ENCODE measurements around the gene PLD6.

DNA sequence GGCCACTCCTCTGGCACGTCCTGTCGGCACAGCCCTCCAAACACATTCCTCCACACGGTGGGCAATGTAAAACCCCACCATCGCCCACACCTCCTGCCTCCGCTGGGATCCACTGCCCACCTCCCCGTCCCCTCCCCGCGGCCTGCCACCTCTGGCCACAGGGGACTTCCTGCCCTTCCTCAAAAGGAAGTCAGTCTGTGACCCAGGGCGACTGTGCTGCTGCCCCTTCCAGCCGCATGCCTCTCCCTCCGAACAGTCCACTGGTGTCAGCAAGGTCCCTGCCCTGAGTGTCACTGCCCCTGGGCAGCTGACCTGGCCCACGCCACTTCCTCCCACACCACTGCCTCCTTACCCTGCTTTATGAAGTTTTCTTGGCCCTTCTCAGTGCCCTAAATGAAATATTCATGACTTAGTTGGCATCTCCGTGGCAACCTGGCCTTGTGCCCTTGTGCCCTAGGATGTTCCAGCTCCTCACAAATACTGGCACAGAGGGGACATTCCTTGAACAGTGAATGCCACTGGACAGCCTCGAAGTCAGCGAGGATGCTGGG lies 2.0 kb downstream of the PLD6 start:
- TF ChIP-seq, protein P1, sequence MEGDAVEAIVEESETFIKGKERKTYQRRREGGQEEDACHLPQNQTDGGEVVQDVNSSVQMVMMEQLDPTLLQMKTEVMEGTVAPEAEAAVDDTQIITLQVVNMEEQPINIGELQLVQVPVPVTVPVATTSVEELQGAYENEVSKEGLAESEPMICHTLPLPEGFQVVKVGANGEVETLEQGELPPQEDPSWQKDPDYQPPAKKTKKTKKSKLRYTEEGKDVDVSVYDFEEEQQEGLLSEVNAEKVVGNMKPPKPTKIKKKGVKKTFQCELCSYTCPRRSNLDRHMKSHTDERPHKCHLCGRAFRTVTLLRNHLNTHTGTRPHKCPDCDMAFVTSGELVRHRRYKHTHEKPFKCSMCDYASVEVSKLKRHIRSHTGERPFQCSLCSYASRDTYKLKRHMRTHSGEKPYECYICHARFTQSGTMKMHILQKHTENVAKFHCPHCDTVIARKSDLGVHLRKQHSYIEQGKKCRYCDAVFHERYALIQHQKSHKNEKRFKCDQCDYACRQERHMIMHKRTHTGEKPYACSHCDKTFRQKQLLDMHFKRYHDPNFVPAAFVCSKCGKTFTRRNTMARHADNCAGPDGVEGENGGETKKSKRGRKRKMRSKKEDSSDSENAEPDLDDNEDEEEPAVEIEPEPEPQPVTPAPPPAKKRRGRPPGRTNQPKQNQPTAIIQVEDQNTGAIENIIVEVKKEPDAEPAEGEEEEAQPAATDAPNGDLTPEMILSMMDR (optimal IDR thresholded peaks at IDR 0.05 in 1 of 3, IDR thresholded peaks at IDR 0.05 in 1 of 3, conservative IDR thresholded peaks at IDR 0.05 in 1 of 3; ENCODE audit: extremely low read depth in 1 of 3, insufficient read depth in 2 of 3, low read length in 3 of 3): no peak
- TF ChIP-seq EZH2 (IDR thresholded peaks at IDR 0.05; ENCODE audit: low read length): no peak
